ENCODE results near the gene SGCG. TPM values are rescaled to one million over a fixed set of nuclear protein-coding genes. Genes with fewer than 3 reads are reported as not detected.
A peak's percentile ranks its signal among the peaks of the same experiment; 100 is the strongest.

The SGCG gene
- total and polyA plus RNA-seq, 7 donors, result 0.16 to 1.2 (median 1.0) TPM; not detected in 1

GRCh38 chr13:23330356-23330755 lies 149.6 kb downstream of the SGCG start:
- no peak for DNase-seq

DNA sequence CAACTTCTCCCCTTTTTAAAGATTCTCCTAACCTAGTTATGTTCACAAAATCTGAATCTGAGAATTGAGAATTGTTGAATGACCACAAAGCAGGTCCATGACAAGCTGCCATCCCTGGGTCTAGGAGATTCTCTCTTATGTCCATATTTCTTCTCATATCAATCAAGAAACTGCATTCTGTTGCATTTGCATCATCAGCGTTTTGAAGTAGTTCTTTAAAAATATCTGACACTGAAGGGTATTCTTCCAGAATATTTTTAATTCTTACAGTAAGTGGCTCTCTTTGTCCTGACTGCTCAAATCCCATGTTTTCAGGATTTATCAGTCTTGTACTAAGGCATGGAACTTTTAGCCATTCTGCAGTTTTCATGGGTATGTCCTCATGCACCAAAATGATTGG lies 158.4 kb downstream of the SGCG start:
- intact Hi-C loops (cut with DNase I), result no loop called here
- H3K4me3 ChIP-seq, result no peak overlapping the region
- no peak for TF ChIP-seq POLR2A (IDR thresholded peaks at IDR 0.05)
- TF ChIP-seq EP300 (IDR thresholded peaks at IDR 0.05), result no peak
- TF ChIP-seq POLR2AphosphoS5 (IDR thresholded peaks at IDR 0.05), result no peak
- TF ChIP-seq, protein P1, sequence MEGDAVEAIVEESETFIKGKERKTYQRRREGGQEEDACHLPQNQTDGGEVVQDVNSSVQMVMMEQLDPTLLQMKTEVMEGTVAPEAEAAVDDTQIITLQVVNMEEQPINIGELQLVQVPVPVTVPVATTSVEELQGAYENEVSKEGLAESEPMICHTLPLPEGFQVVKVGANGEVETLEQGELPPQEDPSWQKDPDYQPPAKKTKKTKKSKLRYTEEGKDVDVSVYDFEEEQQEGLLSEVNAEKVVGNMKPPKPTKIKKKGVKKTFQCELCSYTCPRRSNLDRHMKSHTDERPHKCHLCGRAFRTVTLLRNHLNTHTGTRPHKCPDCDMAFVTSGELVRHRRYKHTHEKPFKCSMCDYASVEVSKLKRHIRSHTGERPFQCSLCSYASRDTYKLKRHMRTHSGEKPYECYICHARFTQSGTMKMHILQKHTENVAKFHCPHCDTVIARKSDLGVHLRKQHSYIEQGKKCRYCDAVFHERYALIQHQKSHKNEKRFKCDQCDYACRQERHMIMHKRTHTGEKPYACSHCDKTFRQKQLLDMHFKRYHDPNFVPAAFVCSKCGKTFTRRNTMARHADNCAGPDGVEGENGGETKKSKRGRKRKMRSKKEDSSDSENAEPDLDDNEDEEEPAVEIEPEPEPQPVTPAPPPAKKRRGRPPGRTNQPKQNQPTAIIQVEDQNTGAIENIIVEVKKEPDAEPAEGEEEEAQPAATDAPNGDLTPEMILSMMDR (IDR thresholded peaks at IDR 0.05), result no peak

More at GRCh38 chr13:23330356-23330755, 149.6 kb downstream of the SGCG start:
- Histone ChIP-seq H3K27me3 (no peaks in the 10 kb centered on the region), H3K36me3 (no peaks in the 10 kb centered on the region), H3K4me1 (no peaks in the 10 kb centered on the region), H3K4me3 (no peak overlapping the region), H3K27ac (no peak overlapping the region), H3K9me3 (peaks cover 0 to 4% (median 0%) of the 10 kb centered on the region in 4 donors)
- 65 to 83% methylated on average over 6 of the region's 6 CpGs for WGBS, 2 donors
- TF ChIP-seq EP300 (IDR thresholded peaks at IDR 0.05), result no peak
- no peak for TF ChIP-seq POLR2A (IDR thresholded peaks at IDR 0.05)
- TF ChIP-seq, protein P1 (IDR thresholded peaks at IDR 0.05), result no peak
- no peak for TF ChIP-seq POLR2AphosphoS5 (IDR thresholded peaks at IDR 0.05)
- intact Hi-C loops (cut with DNase I), result no loop called here

GRCh38 chr13:23344931-23345595 lies 164.3 kb downstream of the SGCG start:
- TF ChIP-seq POLR2AphosphoS5 (IDR thresholded peaks at IDR 0.05), result no peak
- no peak for TF ChIP-seq POLR2A (IDR thresholded peaks at IDR 0.05)
- TF ChIP-seq, protein P1 (IDR thresholded peaks at IDR 0.05), result no peak
- WGBS, 2 donors, result 87 to 92% methylated on average over 4 of the region's 4 CpGs
- DNase-seq, result no peak
- H3K9me3 ChIP-seq, result no peaks in the 10 kb centered on the region
- H3K4me1 ChIP-seq, result peaks cover 0 to 18% (median 7%) of the 10 kb centered on the region in 4 donors
- peak overlapping the region in 2 of 4 donors; percentile 11 to 66 for H3K27ac ChIP-seq
- intact Hi-C loops (cut with DNase I), result no loop called here
- no peak overlapping the region for H3K4me3 ChIP-seq
- H3K27me3 ChIP-seq, result no peaks in the 10 kb centered on the region
- H3K36me3 ChIP-seq, result peaks cover 0 to 37% (median 4%) of the 10 kb centered on the region in 4 donors

More for the DNA sequence above, 158.4 kb downstream of the SGCG start:
- DNase-seq, result no peak
- peaks cover 0 to 22% (median 6%) of the 10 kb centered on the region in 4 donors for H3K36me3 ChIP-seq
- peaks cover 0 to 8% (median 0%) of the 10 kb centered on the region in 4 donors for H3K9me3 ChIP-seq
- peaks cover 0 to under 1% (median 0%) of the 10 kb centered on the region in 4 donors for H3K4me1 ChIP-seq
- no peaks in the 10 kb centered on the region for H3K27me3 ChIP-seq
- H3K27ac ChIP-seq, result no peak overlapping the region
- WGBS, 2 donors, result 92 to 98% methylated on average over 1 of the region's 1 CpG

GRCh38 chr13:23347601-23348000 lies 166.8 kb downstream of the SGCG start:
- no peak for DNase-seq
- Histone ChIP-seq H3K36me3 (peaks cover 0 to 23% (median 0%) of the 10 kb centered on the region in 4 donors), H3K27me3 (no peaks in the 10 kb centered on the region), H3K4me1 (peaks cover 0 to 22% (median 7%) of the 10 kb centered on the region in 4 donors), H3K9me3 (no peaks in the 10 kb centered on the region), H3K4me3 (no peak overlapping the region), H3K27ac (peak overlapping the region in 1 of 4 donors; percentile 72)
- no peak for TF ChIP-seq EP300 (IDR thresholded peaks at IDR 0.05)
- TF ChIP-seq, protein P1 (IDR thresholded peaks at IDR 0.05), result no peak
- no peak for TF ChIP-seq POLR2A (IDR thresholded peaks at IDR 0.05)
- TF ChIP-seq POLR2AphosphoS5 (IDR thresholded peaks at IDR 0.05), result no peak
- WGBS, 2 donors, result 92 to 98% methylated on average over 1 of the region's 1 CpG
- intact Hi-C loops (cut with DNase I), result no loop called here

Measured in sigmoid colon (tissue), 7 donors.